ENCODE results near the gene IVD.

GRCh38 chr15:40458495-40459371 lies 53.1 kb downstream of the IVD start:
- TF ChIP-seq EZH2phosphoT487 (IDR thresholded peaks at IDR 0.05; ENCODE audit: borderline replicate concordance, low read length) (no peak), CTCF (IDR thresholded peaks at IDR 0.05; ENCODE audit: low read depth, low read length, poor library complexity, severe bottlenecking) (no peak)

All from DOHH2 (cell line).